ENCODE data around the gene TMEM245. TPM values are rescaled to one million over a fixed set of nuclear protein-coding genes. Genes with fewer than 3 reads are reported as not detected.

The TMEM245 gene
- total RNA-seq, 1 experiment from 2014 or later, result 60.3 TPM

Small RNAs within 50 kb of the gene (microRNA-seq; reads per million reads assigned to microRNA genes)
- 367 reads per million, percentile 65 among the genes with 10 or more reads in this experiment for gene MIR32 (ENCODE audit: borderline number of aligned reads, borderline replicate concordance)

Other genes starting within 250 kb of the TMEM245 start
- gene ELP1, start 185.8 kb downstream of the TMEM245 start, total RNA-seq (2021), result 29.6 and 35.1 TPM in 2 replicates
- 21.6 and 23.6 TPM in 2 replicates for gene ABITRAM, start 185.5 kb downstream of the TMEM245 start, total RNA-seq (2021)
- 57.7 and 71.3 TPM in 2 replicates for gene CTNNAL1, start 106.4 kb downstream of the TMEM245 start, total RNA-seq (2021)
- gene FRRS1L, start 47.3 kb upstream of the TMEM245 start, total RNA-seq (2021), result not detected in 2 replicates
- 4.2 and 5.0 TPM in 2 replicates for gene EPB41L4B, start 201.1 kb upstream of the TMEM245 start, total RNA-seq (2021)

Measured in PC-9 (cell line).